ENCODE results near the gene TACR1.

TACR1 gene

DNA sequence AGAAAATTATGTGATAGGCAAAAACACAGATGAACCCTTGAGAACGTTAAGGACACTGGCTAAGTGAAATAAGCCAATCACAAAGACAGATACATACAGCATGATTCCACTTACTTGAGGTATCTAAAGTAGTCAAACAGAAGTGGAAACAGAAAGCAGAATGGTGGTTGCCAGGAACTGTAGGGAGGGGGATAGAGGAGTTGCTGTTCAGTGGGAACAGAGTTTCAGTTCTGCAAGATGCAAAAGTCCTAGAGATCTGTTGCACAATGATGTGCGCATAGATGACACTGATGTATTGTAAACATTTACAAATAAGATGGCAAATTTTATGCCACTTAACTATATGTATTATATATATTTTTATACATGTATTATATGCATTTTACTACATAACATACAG, 181.2 kb downstream of the TACR1 start:
- no peak for DNase-seq (ENCODE audit: low spot score)

DNA sequence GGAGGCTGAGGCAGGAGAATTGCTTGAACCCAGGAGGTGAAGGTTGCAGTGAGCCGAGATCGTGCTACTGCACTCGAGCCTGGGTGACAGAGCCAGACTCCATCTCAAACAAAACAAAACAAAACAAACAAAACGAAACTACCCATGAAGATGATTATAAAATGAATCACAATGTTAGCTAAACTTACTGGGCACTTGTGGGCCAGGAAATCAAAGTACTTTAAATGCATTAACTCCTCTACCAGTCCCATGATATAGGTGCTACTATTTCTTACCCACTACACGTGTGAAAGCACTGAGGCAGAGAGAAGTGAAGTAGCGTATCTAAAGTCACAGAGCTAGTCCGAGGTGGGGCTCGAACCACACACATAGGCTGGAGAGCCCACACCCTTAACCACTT, 187.2 kb downstream of the TACR1 start:
- DNase-seq (ENCODE audit: low spot score), result no peak

DNA sequence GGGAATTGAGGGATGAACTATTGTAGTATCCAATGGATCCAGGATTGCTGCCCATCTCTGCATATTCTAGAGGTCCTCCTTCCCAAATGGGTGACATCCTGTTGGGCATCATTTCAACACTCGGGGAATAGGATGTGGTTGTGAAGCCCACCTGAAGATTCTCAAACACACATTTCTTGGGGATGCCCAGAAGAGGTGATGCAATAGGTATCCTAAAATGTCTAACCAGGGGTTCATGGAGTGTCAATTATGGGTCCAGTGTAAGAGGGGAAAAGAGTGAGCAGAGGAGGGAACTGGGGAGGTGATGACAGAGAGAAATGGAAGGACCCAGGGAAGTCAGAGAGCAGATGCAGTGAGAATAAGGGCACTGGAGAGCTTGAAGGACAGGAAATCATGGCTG, 188.7 kb downstream of the TACR1 start:
- no peak for DNase-seq (ENCODE audit: low spot score)

DNA sequence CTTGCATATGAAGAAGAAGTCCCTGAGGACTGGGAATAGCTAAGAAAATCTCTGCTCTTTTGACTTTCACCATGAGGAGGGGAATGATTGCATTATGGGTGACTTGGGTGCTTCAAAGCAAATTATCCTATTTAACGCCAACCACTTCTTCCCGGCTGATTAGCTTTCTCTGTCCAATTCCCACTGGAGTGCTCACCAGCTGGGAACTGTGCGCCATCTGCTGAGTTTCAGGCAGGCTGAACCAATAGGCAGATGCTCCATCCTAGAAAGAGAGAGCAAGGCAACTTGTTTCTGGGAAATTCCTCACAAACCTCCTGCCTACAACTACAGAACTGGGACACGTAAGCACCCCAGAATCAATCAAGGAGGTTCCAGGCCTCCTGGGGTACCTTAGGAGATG, 191.5 kb downstream of the TACR1 start:
- DNase-seq (ENCODE audit: low spot score), result no peak

DNA sequence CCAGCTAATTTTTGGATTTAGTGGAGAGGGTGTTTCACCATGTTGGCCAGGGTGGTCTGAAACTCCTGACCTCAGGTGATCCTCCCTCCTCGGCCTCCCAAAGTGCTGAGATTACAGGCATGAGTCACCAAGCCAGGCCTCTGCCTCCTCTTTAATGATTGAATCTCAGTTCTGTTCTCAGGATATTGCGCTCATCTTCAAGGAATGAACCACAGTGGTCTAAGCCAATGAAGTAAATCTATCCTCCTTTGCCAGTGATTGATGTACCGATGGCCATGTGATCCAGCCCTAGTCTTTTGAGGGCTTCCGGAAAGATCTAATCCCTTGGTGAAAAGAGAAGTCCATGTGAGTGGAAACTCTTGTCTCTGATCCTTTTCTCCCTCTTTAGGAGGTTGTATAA, 192.3 kb downstream of the TACR1 start:
- DNase-seq (ENCODE audit: low spot score), result no peak

DNA sequence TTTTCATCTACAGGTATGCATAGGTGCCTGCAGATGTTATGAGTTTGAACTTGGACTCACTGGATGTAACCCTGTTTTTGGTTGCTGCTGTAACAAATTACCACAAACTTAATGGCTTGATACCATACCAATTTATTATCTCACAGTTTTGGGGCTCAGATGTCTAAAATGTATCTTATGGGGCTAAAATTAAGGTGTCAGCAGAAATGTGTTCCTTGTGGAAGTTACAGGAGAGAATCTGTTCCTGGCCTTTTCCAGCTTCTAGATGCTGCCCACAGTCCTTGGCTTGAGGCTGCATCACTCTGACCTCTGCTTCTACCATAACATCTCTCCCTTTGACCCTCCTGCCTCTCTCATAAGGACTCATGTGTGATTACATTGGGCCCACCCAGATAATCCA, 193.3 kb downstream of the TACR1 start:
- DNase-seq (ENCODE audit: low spot score), result no peak

DNA sequence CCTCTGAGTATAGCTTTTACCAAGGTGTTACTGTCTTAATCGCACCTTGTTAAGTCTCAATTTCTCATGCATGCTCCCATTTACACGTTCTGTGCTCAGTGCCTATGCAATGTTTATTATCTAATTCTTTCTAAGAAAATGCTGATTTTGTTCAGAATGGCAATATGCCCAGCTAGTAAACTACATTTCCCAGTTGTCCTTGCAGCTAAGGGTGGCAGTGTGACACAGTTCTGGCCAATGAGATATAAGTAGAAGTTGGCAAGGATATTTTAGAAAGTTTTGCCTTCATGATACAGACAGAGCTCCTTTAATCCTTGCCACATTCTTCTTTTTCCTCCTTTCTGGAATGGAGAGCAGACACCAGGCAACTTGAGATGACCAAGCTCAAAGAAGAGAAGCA, 195.5 kb downstream of the TACR1 start:
- DNase-seq (ENCODE audit: low spot score), result peak; percentile 4

DNA sequence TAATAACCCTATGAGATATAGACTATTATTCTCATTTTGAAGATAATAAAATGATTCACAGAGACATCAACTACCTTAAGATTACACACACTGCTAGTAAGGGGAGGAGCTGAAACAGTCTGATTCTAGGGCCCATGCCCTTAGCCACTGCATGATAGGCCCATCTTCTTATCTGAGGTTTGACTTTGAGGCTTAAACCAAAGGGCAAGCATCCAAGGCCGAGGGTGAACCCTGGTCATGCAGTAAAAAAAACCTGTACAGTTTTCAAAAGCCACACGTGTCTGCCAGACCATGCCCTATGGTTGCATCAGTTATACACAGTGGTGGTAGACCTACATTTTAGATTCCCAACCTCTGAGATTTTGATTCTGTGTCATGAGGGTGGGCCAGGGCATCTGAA, 196.0 kb downstream of the TACR1 start:
- DNase-seq (ENCODE audit: low spot score), result no peak

DNA sequence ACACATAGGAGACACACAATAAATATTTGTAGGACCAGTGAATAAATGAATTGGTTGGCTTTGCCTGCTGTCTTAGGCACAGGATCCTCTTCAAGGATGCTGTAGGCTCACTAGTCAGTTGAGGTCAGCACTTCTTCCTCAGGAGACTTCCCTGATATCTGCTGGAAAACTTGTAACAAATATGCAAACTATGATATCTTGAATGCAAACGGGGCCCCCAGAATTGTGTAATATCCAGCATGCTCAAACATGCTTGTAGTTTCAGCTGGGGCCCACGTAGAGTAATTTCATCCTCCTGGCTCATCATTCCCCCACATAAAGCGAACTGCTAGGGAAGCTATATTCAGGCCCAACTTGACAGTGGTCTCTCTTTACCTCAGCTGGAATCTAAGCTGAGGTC, 197.3 kb downstream of the TACR1 start:
- no peak for DNase-seq (ENCODE audit: low spot score)

DNA sequence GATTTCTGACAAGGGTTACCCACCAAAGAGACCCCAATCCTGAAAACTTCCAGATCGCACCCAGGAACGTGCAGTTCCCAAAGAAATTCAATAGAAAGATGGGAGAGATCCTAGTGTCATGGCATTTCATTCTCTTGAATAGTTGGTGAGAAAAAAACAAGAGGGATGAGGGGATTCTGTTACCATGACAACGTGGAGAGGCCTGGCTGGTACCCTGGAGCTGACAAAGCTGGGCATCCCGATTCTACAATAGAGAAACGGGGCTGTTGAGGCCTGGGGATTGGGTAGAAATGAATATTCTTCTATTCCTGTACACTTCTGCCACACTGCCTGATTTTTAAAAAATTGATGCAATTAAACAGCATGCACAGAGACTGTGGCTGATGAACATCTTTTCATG, 199.9 kb downstream of the TACR1 start:
- no peak for DNase-seq (ENCODE audit: low spot score)
